Caco-2 (cell line): ENCODE results near the gene SEMA6D. TPM values are rescaled to one million over a fixed set of nuclear protein-coding genes. Genes with fewer than 3 reads are reported as not detected.

Experiments
- BruUV-seq: library from RNA; stranded (reverse); fragments of 400-500 nt; replicated peaks from 2 replicates; lab custom pipeline; 2021; lab: Mats Ljungman, UMichigan
- CTCF ChIA-PET: fragments of 300-600 bp; sonication (Branson Sonifier 250); formaldehyde crosslinking; loops from one replicate; lab custom pipeline; 2022; ENCODE audit warnings: antibody characterized with exemption; lab: Charles Lee
- POLR2A ChIA-PET: fragments of 300-600 bp; sonication (Branson Sonifier 250); formaldehyde crosslinking; loops from one replicate; lab custom pipeline; 2022; ENCODE audit warnings: antibody characterized with exemption; lab: Charles Lee
- DNase-seq, 2 experiments: peaks; one replicate each; pipeline versions ENCODE4 v3.0.0 to v3.0.0-alpha.2; 2020 to 2022
- H3K27me3 ChIP-seq: replicated peaks from 2 replicates; pipeline ENCODE4 v1.6.0; 2011; ENCODE audit warnings: low read length; ENCODE audit not compliant: control insufficient read depth, insufficient read depth
- H3K36me3 ChIP-seq: 2 replicates; pipeline ENCODE4 v1.5.1; 2011; ENCODE audit warnings: low read length; ENCODE audit not compliant: control insufficient read depth, insufficient read depth
- H3K4me1 ChIP-seq: fragments of 250-450 bp; sonication (Bioruptor Pico); 2 replicates; pipeline ENCODE4 v1.5.1; 2020; ENCODE audit warnings: mild to moderate bottlenecking
- H3K4me3 ChIP-seq: 2 replicates; pipeline ENCODE4 v1.5.1; 2011; ENCODE audit warnings: low read depth, mild to moderate bottlenecking, control low read depth, low read length
- H3K9me3 ChIP-seq: fragments of 250-450 bp; sonication (Bioruptor Pico); 2 replicates; pipeline ENCODE4 v1.5.1; 2020; ENCODE audit warnings: mild to moderate bottlenecking, moderate library complexity
- H3K27ac Mint-ChIP-seq: one replicate; pipeline ENCODE4 v1.8.0; 2022; ENCODE audit warnings: mixed read lengths; ENCODE audit not compliant: unreplicated experiment
- H3K27me3 Mint-ChIP-seq: one replicate; pipeline ENCODE4 v1.8.0; 2022; ENCODE audit warnings: mixed read lengths; ENCODE audit not compliant: insufficient read depth, unreplicated experiment
- H3K36me3 Mint-ChIP-seq: one replicate; pipeline ENCODE4 v1.8.0; 2022; ENCODE audit warnings: mild to moderate bottlenecking, mixed read lengths; ENCODE audit not compliant: insufficient read depth, unreplicated experiment
- H3K4me1 Mint-ChIP-seq: one replicate; pipeline ENCODE4 v1.8.0; 2022; ENCODE audit warnings: low read depth, mixed read lengths; ENCODE audit not compliant: unreplicated experiment
- H3K4me3 Mint-ChIP-seq: one replicate; pipeline ENCODE4 v1.8.0; 2022; ENCODE audit warnings: mild to moderate bottlenecking, moderate library complexity, mixed read lengths; ENCODE audit not compliant: unreplicated experiment
- H3K9me3 Mint-ChIP-seq: one replicate; pipeline ENCODE4 v1.8.0; 2022; ENCODE audit warnings: mixed read lengths; ENCODE audit not compliant: unreplicated experiment
- intact Hi-C: fragments of 100-400 bp; cut with micrococcal nuclease; formaldehyde crosslinking; loops from one replicate; pipeline ENCODE4 v1.10.0; 2022; ENCODE audit not compliant: unreplicated experiment
- total RNA-seq: library from RNA; stranded (reverse); gene quantifications from 2 replicates; pipeline ENCODE4 v1.2.3, GENCODE V29; 2022
- TF ChIP-seq, protein P1 (sequence below), 2 experiments: fragments of 200-600 bp in 1 of 2; IDR thresholded peaks; 1 replicate in 1 of 2; 2 replicates in 1 of 2; pipeline versions ENCODE4 v1.5.1 to v1.8.0; 2011 to 2022; ENCODE audit warnings: antibody characterized with exemption in 1 of 2, control low read depth in 1 of 2, inconsistent platforms in 1 of 2, low read depth in 1 of 2, low read length in 1 of 2, mild to moderate bottlenecking in 1 of 2, moderate library complexity in 1 of 2; ENCODE audit not compliant: insufficient read depth in 1 of 2, severe bottlenecking in 1 of 2, unreplicated experiment in 1 of 2

SEMA6D gene
- total RNA-seq, 1 experiment from 2014 or later = 0.18 TPM

DNA sequence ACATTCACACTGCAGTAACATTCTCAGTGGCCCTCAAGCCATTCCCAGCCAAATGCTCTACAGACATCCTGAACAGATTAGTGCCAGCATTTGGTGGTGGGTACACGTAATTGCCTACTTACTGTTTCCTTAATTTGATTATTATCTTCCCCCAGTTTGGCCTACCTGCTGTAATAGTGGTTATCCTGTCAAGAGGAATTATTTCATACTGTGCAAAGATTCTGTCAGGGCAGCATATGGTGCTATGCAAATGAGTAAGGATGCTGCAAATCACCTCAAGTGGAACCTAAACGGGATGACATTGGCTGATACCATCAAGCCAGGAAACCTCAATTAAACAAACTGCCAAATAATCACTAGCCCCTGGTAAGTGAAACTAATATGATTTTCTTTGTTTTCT lies 88.7 kb downstream of the SEMA6D start:
- Mint-ChIP-seq H3K27ac (no peak overlapping the region), H3K4me3 (no peak overlapping the region), H3K9me3 (no peaks in the 10 kb centered on the region), H3K27me3 (peaks cover 4% of the 10 kb centered on the region), H3K4me1 (no peaks in the 10 kb centered on the region), H3K36me3 (no peaks in the 10 kb centered on the region)
- Histone ChIP-seq H3K4me3 (no peak overlapping the region), H3K9me3 (no peaks in the 10 kb centered on the region), H3K36me3 (no peaks in the 10 kb centered on the region), H3K4me1 (no peaks in the 10 kb centered on the region), H3K27me3 (no peaks in the 10 kb centered on the region)
- no TSS peak for BruUV-seq
- ChIA-PET CTCF (no interaction called here), POLR2A (no interaction called here)
- no peak for DNase-seq
- intact Hi-C loops = no loop called here
- TF ChIP-seq, protein P1, sequence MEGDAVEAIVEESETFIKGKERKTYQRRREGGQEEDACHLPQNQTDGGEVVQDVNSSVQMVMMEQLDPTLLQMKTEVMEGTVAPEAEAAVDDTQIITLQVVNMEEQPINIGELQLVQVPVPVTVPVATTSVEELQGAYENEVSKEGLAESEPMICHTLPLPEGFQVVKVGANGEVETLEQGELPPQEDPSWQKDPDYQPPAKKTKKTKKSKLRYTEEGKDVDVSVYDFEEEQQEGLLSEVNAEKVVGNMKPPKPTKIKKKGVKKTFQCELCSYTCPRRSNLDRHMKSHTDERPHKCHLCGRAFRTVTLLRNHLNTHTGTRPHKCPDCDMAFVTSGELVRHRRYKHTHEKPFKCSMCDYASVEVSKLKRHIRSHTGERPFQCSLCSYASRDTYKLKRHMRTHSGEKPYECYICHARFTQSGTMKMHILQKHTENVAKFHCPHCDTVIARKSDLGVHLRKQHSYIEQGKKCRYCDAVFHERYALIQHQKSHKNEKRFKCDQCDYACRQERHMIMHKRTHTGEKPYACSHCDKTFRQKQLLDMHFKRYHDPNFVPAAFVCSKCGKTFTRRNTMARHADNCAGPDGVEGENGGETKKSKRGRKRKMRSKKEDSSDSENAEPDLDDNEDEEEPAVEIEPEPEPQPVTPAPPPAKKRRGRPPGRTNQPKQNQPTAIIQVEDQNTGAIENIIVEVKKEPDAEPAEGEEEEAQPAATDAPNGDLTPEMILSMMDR (IDR thresholded peaks at IDR 0.05; ENCODE audit: insufficient read depth in 1 of 2, low read depth in 1 of 2, low read length in 1 of 2, severe bottlenecking in 1 of 2, unreplicated experiment in 1 of 2) = no peak

DNA sequence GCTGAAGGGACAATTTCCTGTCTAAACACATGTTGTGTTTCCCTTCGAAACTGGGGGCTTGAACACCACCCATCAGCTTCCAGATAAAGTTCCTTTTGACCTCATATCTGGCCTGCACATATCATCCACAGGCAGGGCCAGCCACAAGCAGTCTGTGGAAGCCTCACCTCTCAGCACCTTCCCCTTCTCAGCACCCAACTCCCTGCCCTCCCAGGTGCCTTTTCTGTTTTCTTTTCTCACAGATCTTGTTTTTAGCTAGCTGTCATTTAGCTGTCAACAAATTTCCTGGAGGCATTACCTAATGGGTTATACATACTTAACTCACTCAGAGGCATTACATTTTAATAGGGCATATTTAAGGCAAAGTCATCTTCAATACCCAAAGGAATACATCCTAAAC lies 93.9 kb downstream of the SEMA6D start:
- ChIA-PET CTCF (no interaction called here), POLR2A (no interaction called here)
- Mint-ChIP-seq H3K36me3 (no peaks in the 10 kb centered on the region), H3K27me3 (no peaks in the 10 kb centered on the region), H3K4me1 (no peaks in the 10 kb centered on the region), H3K4me3 (no peak overlapping the region), H3K9me3 (no peaks in the 10 kb centered on the region), H3K27ac (no peak overlapping the region)
- Histone ChIP-seq H3K9me3 (no peaks in the 10 kb centered on the region), H3K27me3 (no peaks in the 10 kb centered on the region), H3K36me3 (no peaks in the 10 kb centered on the region), H3K4me1 (peaks cover 12% of the 10 kb centered on the region; the same call in 1 of the 2 replicates), H3K4me3 (no peak overlapping the region)
- TF ChIP-seq, protein P1 (IDR thresholded peaks at IDR 0.05; ENCODE audit: insufficient read depth in 1 of 2, low read depth in 1 of 2, low read length in 1 of 2, severe bottlenecking in 1 of 2, unreplicated experiment in 1 of 2) = no peak
- DNase-seq = no peak
- no TSS peak for BruUV-seq
- intact Hi-C loops = no loop called here

DNA sequence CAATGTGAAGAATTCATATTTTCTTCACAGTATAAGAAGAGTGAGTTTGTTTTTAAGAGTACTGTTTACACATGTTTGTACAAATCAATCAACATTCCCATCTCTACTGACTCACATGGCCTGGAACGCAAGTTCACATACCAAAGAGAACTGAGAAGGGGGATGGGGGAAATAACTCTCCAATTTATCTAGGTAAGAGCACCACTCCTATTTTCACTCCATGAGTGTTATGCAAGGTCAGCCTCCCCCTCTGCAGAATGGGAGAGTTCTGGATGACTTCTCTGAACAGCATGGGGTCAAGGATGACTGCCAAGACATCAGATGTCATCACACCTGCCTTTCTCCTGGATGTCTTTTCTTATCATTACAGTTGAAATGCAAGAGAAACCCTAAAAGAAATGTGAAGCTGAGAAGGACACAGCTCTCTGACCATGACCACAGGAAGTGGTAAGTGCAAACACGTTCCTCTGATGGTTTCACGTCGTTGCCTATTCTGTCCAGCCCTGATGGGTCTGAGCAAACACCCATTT lies 95.2 kb downstream of the SEMA6D start:
- intact Hi-C loops = no loop called here
- CTCF ChIA-PET = no interaction called here
- Histone ChIP-seq H3K36me3 (no peaks in the 10 kb centered on the region), H3K4me1 (peaks cover 12% of the 10 kb centered on the region; the same call in 1 of the 2 replicates), H3K9me3 (no peaks in the 10 kb centered on the region), H3K4me3 (no peak overlapping the region), H3K27me3 (no peaks in the 10 kb centered on the region)
- POLR2A ChIA-PET = no interaction called here
- TF ChIP-seq, protein P1 (IDR thresholded peaks at IDR 0.05; ENCODE audit: insufficient read depth in 1 of 2, low read depth in 1 of 2, low read length in 1 of 2, severe bottlenecking in 1 of 2, unreplicated experiment in 1 of 2) = no peak
- no peaks in the 10 kb centered on the region for H3K27me3 Mint-ChIP-seq
- DNase-seq = peak in 1 of 2 experiments; percentile 11
- H3K4me3 Mint-ChIP-seq = no peak overlapping the region
- H3K27ac Mint-ChIP-seq = no peak overlapping the region
- no peaks in the 10 kb centered on the region for H3K4me1 Mint-ChIP-seq
- no peaks in the 10 kb centered on the region for H3K9me3 Mint-ChIP-seq
- no TSS peak for BruUV-seq
- H3K36me3 Mint-ChIP-seq = no peaks in the 10 kb centered on the region
